GM12873 (cell line): Measurements from ENCODE around the gene CFAP221.

Source experiments
- TF ChIP-seq, protein P1 (sequence below): IDR thresholded peaks from 2 replicates; pipeline ENCODE4 v1.5.1; 2012; ENCODE audit warnings: low read depth, mild to moderate bottlenecking, moderate library complexity, low read length, control low read depth; ENCODE audit not compliant: insufficient read depth; ENCODE audit errors: missing control alignments

CFAP221 gene

GRCh38 chr2:119586085-119586484 lies 41.8 kb downstream of the CFAP221 start:
- TF ChIP-seq, protein P1, sequence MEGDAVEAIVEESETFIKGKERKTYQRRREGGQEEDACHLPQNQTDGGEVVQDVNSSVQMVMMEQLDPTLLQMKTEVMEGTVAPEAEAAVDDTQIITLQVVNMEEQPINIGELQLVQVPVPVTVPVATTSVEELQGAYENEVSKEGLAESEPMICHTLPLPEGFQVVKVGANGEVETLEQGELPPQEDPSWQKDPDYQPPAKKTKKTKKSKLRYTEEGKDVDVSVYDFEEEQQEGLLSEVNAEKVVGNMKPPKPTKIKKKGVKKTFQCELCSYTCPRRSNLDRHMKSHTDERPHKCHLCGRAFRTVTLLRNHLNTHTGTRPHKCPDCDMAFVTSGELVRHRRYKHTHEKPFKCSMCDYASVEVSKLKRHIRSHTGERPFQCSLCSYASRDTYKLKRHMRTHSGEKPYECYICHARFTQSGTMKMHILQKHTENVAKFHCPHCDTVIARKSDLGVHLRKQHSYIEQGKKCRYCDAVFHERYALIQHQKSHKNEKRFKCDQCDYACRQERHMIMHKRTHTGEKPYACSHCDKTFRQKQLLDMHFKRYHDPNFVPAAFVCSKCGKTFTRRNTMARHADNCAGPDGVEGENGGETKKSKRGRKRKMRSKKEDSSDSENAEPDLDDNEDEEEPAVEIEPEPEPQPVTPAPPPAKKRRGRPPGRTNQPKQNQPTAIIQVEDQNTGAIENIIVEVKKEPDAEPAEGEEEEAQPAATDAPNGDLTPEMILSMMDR = no peak

- TF ChIP-seq, protein P1 = no peak
Observed at GRCh38 chr2:119590873-119591272, 46.6 kb downstream of the CFAP221 start.

DNA sequence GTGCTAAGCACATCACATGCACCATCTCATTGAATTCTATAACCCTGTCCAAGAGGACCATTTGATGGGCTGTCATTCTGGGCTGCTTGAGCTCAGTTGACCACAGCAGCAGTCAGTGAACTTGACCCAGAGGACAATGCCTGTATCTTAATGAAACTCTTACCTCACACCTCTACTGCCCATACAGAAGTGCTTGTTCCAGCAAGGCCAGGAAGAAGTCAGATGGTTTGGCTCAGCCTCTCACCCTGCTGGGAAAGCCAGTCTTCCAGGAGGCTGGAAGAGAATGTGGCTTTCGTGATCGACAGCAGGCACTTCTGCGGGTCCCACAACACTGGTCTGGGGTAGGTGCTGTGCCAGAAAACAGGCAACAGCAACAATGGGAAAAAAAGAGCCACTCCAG lies 47.3 kb downstream of the CFAP221 start:
- TF ChIP-seq, protein P1 = no peak

DNA sequence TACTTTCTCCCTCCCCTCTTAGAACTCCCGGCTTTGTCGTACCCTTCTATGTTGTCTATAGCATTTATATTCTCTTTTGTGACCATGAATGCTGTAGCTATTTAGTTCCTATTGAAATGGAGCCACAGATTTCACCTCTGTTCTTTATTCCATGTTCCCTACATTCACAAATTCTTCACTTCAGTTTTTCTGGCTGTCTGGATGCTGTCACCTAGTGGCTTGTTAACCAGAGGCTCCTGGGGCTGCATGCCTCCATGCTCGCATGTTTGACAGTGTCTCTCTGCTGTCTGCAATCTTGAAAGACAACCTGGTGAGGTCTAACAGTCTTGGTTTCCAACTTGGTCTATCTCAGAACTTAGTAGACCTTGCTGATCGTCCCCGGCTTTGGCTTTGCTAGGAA lies 48.2 kb downstream of the CFAP221 start:
- TF ChIP-seq, protein P1 = no peak

DNA sequence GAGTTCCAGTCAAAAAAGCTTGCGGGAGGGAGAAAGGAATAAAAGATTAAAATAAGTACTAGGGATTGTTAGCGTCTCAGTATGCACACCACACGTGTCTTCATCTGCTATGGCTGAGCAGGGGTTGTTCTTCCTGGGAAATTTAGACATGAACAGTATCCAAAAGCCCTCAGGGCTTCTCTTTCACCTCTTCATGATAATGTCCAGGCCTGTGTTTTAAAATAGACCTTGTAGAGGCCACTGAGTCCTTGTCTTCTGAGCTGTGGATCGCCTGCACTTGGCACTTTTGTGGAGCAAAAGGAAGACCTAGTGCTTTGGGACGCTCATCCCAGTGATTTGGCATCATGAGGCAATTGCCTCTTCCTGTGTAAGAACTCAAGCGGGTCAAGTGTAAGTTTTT lies 52.4 kb downstream of the CFAP221 start:
- TF ChIP-seq, protein P1 = no peak

DNA sequence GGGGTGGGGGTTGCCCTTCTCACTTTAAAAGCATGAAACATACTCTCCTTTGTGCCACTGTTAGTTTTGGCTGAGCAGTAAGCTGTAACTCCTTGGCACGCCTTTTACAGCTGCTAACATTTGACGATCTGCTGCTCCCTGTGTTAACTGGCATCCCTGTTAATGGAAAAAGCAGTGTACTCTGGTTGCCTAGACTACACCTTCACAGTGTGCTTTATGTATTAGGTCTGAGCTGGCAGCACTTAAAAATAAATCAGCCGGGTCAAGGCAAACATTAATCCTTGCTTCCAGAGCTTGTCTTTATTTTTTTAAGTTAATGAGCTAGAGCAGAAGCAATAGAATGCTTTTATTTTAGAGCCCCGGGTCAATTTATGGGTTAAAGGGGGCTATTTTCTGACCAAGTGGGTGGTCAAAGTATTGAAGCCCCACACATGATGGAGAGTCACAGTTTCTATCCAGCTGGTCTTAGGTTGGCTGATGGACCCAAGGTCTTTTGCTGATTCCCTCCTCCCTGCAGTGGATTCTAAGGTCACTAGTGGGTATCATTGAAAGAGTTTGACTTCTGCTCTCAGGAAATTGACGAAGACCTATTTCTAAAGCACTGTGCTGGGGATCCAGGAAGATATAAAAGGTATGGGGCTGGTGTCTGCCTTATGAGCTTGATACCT lies 54.5 kb downstream of the CFAP221 start:
- TF ChIP-seq, protein P1 = no peak

DNA sequence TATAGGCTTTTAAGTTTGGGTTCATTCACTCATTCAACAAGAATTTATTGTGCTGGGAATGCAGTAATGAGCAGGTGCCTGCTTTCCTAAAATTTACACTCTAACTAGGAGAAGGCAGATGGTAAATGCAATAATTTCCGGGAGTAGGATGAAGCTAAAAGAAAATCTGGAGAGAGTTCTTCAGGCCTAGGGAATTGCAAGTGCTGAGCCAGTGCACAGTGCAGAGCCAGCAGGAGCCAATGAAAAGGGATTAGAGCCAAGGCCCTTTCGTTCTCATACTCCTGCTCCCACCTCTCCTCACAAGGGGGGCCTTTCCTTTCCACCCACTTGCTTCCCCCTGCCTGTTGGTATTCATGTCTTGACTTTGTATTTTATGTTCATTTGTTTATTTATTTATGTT lies 55.1 kb downstream of the CFAP221 start:
- TF ChIP-seq, protein P1 = no peak
